COLO829 (cell line): Measurements from ENCODE around the gene AP1AR.

Experiments used
- DNase-seq: peaks from one replicate; pipeline ENCODE4 v3.0.0; 2012; ENCODE audit warnings: low spot score

The AP1AR gene

DNA sequence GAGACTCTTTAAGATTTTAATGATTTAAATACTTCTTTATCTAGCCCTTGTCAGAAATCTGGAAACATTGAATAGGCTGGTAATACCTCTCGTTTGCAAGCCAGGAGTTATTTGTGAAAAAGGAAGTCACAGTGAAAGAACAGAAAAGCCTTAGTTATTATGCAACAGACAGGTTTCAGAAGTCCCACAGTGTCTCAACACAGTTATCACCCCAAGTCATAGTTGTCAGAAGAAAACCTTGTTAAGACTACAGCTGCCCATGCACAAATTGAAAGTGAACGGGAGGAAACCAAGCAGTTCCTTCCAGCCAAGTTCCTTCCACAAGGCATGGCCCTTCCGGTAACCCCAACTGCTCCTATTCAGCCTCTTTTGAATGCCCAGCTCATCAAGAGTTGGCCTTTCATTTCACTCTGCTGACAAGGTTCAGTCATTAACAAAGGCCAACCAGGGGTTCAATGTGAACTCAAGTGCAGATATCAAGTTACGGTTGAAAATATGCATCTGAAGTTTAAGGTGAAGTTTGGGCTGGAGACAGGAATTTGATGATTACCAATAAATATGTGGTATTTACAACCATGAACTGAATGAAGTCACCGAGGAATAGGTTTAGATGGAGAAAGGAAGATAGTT lies 81.1 kb downstream of the AP1AR start:
- no peak for DNase-seq

GRCh38 chr4:112315446-112315845 lies 83.9 kb downstream of the AP1AR start:
- no peak for DNase-seq

- no peak for DNase-seq
Measured at GRCh38 chr4:112316360-112316759, 84.8 kb downstream of the AP1AR start.

- no peak for DNase-seq
Measured at GRCh38 chr4:112318239-112319142, 86.9 kb downstream of the AP1AR start.
